Measurements from ENCODE around the gene ITGA1.

ITGA1 gene

DNA sequence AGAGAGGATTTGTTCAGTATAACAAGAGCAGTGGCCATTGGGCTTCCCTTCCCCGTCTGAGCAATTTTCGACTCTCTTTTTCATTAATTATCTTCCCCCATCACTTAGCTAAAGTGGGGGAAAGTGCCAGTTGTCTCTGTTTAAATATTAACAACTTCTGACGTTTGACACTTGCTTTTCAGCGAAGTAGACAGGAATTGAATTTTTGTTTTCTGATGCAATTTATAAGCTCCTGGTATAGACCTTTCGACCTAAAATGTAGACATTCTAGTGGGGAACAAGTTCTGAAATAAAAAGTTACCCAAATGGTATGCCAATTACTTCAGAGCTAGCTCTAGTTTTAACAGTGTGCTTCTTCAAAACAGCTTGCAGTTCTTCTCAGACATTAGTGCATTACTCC lies 100.6 kb downstream of the ITGA1 start:
- Mint-ChIP-seq H3K4me1 (ENCODE audit: low read depth) (no peaks in the 10 kb centered on the region), H3K9me3 (no peaks in the 10 kb centered on the region), H3K4me3 (no peak overlapping the region), H3K36me3 (ENCODE audit: low read depth) (peaks cover 1% of the 10 kb centered on the region), H3K27me3 (ENCODE audit: low read depth) (no peaks in the 10 kb centered on the region), H3K27ac (no peak overlapping the region)

DNA sequence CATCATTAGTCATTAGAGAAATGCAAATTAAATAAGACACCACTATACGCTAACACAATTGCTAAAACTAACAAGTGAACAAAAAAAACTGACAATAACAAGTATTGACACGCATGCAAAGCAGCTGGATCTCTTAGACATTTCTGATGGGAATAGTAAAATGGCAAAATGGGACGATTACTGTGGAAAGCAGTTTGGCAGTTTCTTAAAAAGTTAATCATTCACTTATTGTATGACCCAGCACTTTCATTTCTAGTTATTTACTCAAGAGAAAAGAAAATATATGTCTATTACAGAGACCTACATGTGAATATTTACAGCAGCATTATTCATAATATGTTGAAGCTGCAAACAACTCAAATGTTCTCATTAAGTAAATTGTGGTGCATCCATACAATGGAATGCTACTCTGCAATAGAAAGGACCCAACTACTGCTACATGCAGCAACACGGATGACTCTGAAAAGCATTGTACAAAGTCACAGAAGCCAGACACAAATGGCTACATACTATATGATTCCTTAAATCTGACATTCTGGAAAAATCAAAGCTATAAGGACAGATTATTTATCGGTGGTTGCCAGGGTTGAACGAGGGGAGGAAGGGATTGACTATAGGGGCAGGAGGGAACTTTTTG lies 104.6 kb downstream of the ITGA1 start:
- H3K36me3 Mint-ChIP-seq (ENCODE audit: low read depth): peaks cover 1% of the 10 kb centered on the region
- H3K27me3 Mint-ChIP-seq (ENCODE audit: low read depth): no peaks in the 10 kb centered on the region
- no peaks in the 10 kb centered on the region for H3K9me3 Mint-ChIP-seq
- H3K4me1 Mint-ChIP-seq (ENCODE audit: low read depth): peaks cover 3% of the 10 kb centered on the region
- H3K27ac Mint-ChIP-seq: no peak overlapping the region
- H3K4me3 Mint-ChIP-seq: no peak overlapping the region

DNA sequence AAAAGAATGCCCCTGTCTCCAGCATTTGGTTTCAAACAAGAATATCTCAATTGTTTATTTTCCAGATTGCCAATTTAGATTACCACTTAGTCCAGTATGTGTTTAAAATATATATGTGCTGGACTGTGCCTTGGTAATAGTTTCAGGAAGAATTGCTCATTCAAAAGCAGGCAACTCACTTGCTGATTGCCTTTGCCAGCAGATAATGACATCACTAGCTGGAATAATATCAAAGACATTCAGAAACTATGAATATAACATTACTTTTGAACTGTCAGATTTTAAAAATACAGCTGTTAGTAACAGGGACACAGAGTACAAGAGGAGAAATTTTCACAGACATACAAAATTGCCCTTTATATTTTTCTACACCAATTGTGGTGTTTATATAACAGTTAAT lies 105.4 kb downstream of the ITGA1 start:
- H3K4me1 Mint-ChIP-seq (ENCODE audit: low read depth): peaks cover 3% of the 10 kb centered on the region
- H3K4me3 Mint-ChIP-seq: no peak overlapping the region
- H3K36me3 Mint-ChIP-seq (ENCODE audit: low read depth): no peaks in the 10 kb centered on the region
- no peaks in the 10 kb centered on the region for H3K9me3 Mint-ChIP-seq
- H3K27me3 Mint-ChIP-seq (ENCODE audit: low read depth): no peaks in the 10 kb centered on the region
- no peak overlapping the region for H3K27ac Mint-ChIP-seq

DNA sequence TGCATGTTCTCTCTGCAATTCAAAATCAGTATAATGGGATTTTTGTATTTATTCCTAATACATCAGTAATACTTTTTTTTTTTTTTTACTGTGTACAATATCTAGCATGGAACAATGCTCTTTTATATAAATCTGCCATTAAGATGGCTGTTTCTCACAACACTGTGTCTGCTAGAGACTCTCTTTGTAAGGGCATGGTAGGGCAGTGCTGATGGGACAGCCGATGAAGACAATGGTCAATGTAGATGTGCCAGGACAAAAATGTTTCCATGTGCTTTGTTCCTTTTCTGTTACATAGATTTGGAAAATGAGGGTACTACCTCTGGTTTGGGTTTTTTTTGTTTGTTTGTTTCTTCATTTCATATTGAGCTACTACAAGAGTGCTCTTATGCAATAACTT lies 106.1 kb downstream of the ITGA1 start:
- no peak overlapping the region for H3K4me3 Mint-ChIP-seq

DNA sequence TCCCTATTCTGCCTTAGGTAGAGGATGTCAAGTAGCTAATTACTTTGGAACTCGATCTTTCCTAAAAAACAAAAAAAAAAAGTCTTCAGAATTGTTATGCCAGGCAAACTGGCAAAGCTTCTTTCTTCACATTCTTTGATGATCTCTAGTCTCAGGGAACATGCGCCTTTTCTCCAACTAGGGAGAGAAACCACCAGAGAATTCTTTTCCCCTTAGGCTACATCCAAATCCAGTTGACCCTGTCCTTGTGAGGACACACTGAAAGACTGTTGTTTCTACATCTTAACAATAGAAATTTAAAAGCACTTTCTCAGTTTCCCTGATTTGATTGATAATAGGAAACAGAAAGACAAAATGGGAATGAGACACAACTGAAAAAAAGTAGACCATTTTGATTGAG lies 106.7 kb downstream of the ITGA1 start:
- no peaks in the 10 kb centered on the region for H3K9me3 Mint-ChIP-seq
- no peaks in the 10 kb centered on the region for H3K27me3 Mint-ChIP-seq (ENCODE audit: low read depth)
- H3K4me1 Mint-ChIP-seq (ENCODE audit: low read depth): peaks cover 3% of the 10 kb centered on the region
- H3K27ac Mint-ChIP-seq: no peak overlapping the region
- H3K4me3 Mint-ChIP-seq: no peak overlapping the region
- no peaks in the 10 kb centered on the region for H3K36me3 Mint-ChIP-seq (ENCODE audit: low read depth)

More for the DNA sequence above, 106.1 kb downstream of the ITGA1 start:
- Mint-ChIP-seq H3K36me3 (ENCODE audit: low read depth) (no peaks in the 10 kb centered on the region), H3K9me3 (no peaks in the 10 kb centered on the region), H3K27me3 (ENCODE audit: low read depth) (no peaks in the 10 kb centered on the region), H3K27ac (no peak overlapping the region), H3K4me1 (ENCODE audit: low read depth) (peaks cover 3% of the 10 kb centered on the region)

DNA sequence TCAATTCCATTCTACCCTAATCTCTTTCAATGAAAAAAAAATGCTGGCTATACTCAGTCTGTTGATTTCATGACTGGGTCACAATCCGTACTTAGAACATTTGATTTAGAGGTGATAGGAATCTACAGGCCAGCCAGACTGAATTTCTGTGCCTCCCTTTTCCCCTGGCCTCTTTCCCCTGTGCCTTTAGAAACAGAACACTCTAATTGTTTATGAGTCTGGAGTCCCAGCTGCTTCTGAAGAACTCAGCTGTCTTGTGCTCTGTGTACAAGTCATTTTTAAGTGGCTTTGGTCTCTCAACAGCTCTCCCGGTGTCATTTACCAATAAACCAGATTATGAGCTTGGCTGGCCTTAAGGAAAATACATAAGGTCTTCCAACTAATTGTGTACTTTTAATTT lies 107.4 kb downstream of the ITGA1 start:
- no peak overlapping the region for H3K27ac Mint-ChIP-seq
- H3K36me3 Mint-ChIP-seq (ENCODE audit: low read depth): no peaks in the 10 kb centered on the region
- no peaks in the 10 kb centered on the region for H3K27me3 Mint-ChIP-seq (ENCODE audit: low read depth)
- no peaks in the 10 kb centered on the region for H3K9me3 Mint-ChIP-seq
- no peak overlapping the region for H3K4me3 Mint-ChIP-seq
- peaks cover 3% of the 10 kb centered on the region for H3K4me1 Mint-ChIP-seq (ENCODE audit: low read depth)

DNA sequence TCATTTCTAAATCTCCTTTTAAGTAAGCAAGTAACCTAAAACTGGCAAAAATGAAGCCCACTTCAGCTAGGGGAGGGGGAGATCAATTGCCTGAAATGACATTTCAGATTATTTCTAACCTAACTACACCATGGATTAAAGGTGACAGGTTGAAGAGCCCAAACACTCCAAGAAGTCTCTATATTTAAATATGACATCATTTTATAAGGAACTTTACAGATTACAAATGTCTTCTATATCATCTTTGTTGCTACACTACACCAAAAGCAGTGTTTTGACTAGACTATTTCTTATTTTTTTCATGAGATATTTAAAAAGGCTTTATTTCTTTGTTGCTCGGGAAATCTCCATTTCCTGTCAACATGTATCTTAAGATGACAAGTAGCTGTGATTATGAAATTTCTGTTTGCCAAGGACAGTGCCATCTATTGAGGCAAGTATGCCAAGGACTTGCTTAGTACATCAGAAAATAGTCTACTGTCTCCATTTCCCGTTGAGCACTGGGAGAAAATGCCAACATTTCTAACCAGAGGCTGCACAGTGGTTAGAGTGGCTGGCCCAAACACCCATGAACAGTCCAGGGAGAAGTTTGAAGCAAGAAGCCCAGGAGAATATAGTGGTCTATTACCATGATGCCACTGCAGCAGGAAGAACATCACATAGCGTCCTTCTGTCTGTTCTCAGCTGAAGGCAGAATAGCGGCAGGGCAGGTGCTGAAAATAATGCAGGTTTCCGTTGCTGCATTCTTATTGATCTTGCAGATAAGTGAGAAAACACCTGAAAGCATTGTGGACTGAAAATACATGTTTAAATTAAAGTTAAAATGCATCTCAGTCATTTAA lies 108.1 kb downstream of the ITGA1 start:
- Mint-ChIP-seq H3K4me3 (no peak overlapping the region), H3K27ac (no peak overlapping the region), H3K4me1 (ENCODE audit: low read depth) (peaks cover 3% of the 10 kb centered on the region), H3K9me3 (peaks cover under 1% of the 10 kb centered on the region), H3K36me3 (ENCODE audit: low read depth) (no peaks in the 10 kb centered on the region), H3K27me3 (ENCODE audit: low read depth) (no peaks in the 10 kb centered on the region)

DNA sequence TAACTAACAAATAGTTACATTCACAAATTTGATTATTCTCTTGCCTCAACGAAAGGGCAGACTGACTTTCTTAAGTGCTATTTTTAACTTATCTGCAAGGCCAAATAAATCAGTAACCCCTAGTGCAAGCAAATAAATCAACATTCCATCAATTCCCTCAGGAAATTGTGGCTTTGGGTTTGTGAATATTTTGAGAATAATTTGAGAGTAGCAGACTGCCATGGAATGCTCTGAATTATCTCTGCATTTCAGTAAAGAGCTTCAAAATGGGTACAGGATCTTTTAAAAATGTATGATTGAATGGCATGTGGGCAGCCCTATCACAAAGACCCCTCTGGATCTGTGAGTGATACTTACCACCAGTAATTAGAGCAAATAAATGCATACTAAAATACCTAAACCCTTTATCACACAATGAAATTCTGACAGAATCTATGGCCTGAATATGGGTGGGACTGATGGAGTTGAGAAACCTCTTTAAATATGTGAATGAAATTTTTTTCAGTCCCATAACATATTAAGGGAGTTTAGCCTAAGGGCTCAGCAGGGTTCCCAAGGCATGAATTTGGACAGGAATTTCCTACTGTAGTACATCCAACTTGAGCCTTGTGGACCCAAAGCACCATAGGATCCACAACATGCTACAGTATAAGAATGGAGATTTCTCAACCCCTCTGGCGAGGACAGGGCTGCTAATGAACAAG lies 109.0 kb downstream of the ITGA1 start:
- Mint-ChIP-seq H3K4me1 (ENCODE audit: low read depth) (peaks cover 3% of the 10 kb centered on the region), H3K36me3 (ENCODE audit: low read depth) (peaks cover 2% of the 10 kb centered on the region), H3K27ac (no peak overlapping the region), H3K9me3 (peaks cover 5% of the 10 kb centered on the region), H3K4me3 (no peak overlapping the region), H3K27me3 (ENCODE audit: low read depth) (no peaks in the 10 kb centered on the region)

DNA sequence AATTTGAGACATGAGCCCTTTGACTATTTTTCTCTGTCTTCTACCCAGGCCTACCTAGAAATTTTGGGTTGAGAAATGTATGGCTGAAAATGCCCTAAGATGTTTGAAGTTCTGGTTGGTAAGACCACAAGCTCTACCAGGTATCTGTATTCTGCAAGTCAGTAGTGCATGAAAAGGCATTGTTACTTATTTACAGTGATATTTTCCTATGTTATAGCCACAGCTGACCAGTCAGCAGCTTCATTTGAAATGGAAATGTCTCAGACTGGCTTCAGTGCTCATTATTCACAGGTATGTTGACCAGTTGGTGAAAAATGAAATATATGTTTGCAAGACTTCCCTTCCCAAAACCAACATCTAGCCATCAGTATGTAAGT lies 109.5 kb downstream of the ITGA1 start:
- H3K4me3 Mint-ChIP-seq: no peak overlapping the region
- peaks cover 2% of the 10 kb centered on the region for H3K36me3 Mint-ChIP-seq (ENCODE audit: low read depth)
- H3K4me1 Mint-ChIP-seq (ENCODE audit: low read depth): peaks cover 3% of the 10 kb centered on the region
- peaks cover 5% of the 10 kb centered on the region for H3K9me3 Mint-ChIP-seq
- H3K27ac Mint-ChIP-seq: no peak overlapping the region
- no peaks in the 10 kb centered on the region for H3K27me3 Mint-ChIP-seq (ENCODE audit: low read depth)

DNA sequence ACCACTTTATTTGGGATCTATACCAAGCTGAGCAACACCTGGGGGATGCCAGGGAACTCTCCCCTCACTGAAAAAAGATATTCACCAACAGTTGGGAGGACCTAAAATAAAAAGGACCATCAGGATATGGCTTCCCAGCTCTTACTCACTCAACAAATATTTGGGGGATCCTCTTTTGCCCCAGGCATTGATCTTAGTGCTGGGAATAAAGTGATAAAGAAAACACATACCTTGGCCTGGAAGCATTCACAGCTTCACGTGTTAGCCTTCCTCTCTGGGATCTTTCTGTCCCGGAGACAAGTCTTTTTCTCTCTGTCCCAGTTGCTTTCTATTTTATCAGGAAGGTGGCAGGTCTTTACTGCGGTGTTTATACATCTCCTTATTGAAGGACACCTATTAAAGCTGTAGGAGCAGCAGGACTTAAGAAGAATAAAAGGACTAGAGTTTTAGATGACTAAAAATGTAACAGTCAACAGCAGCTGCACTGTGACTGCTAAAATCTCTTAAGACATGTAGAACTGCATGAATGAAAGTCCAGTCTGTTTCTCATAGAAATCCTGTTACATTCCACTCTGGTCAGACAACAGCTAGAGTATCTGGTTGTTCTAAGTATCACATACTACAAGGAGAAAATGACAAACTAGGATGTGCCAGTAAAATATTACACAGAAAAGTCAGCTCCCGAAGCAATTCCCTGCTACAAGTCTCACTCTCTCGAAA lies 111.4 kb downstream of the ITGA1 start:
- peaks cover 3% of the 10 kb centered on the region for H3K4me1 Mint-ChIP-seq (ENCODE audit: low read depth)
- H3K4me3 Mint-ChIP-seq: no peak overlapping the region
- peaks cover 4% of the 10 kb centered on the region for H3K27me3 Mint-ChIP-seq (ENCODE audit: low read depth)
- peaks cover 2% of the 10 kb centered on the region for H3K36me3 Mint-ChIP-seq (ENCODE audit: low read depth)
- peaks cover 5% of the 10 kb centered on the region for H3K9me3 Mint-ChIP-seq
- no peak overlapping the region for H3K27ac Mint-ChIP-seq

DNA sequence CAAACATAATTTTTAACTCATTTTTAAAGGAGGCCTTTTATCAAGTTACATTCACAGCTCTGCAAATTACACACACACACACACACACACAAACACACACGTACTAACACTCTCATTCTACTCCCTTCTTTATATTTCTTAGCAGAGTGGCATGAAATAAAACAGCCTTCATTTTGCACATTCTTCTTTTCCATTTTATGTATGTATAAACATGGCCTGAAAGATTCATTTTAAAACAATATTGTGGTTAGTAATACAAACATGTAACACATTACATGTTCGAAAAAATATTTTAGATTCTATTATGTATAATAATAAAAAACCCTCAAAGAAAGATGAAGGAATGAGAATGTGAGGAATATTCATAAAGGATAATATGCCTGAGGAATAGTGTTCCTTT lies 115.4 kb downstream of the ITGA1 start:
- peaks cover 2% of the 10 kb centered on the region for H3K36me3 Mint-ChIP-seq (ENCODE audit: low read depth)
- no peak overlapping the region for H3K4me3 Mint-ChIP-seq
- H3K9me3 Mint-ChIP-seq: peaks cover 5% of the 10 kb centered on the region
- peaks cover 4% of the 10 kb centered on the region for H3K27me3 Mint-ChIP-seq (ENCODE audit: low read depth)
- no peaks in the 10 kb centered on the region for H3K4me1 Mint-ChIP-seq (ENCODE audit: low read depth)
- H3K27ac Mint-ChIP-seq: no peak overlapping the region

DNA sequence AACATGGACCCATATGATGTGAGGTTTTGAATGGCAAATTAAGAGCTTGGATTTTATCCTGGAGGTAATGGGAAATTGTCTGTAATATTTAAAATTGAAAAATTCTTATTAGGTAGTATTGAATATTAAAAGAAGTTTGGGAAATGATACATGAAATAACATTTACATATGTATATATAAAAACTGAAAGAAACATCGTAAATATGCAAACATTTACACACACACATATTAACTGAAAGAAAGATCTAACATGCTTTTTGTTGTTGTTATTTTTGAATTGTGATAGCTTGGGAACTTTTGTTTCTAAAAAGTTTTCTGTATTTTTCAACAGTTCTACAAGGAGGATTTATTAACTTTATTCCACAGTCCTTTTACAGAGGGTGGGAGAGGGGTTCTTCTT lies 118.6 kb downstream of the ITGA1 start:
- no peak overlapping the region for H3K4me3 Mint-ChIP-seq
- no peak overlapping the region for H3K27ac Mint-ChIP-seq
- H3K4me1 Mint-ChIP-seq (ENCODE audit: low read depth): no peaks in the 10 kb centered on the region
- H3K27me3 Mint-ChIP-seq (ENCODE audit: low read depth): peaks cover 4% of the 10 kb centered on the region
- no peaks in the 10 kb centered on the region for H3K36me3 Mint-ChIP-seq (ENCODE audit: low read depth)
- H3K9me3 Mint-ChIP-seq: no peaks in the 10 kb centered on the region

DNA sequence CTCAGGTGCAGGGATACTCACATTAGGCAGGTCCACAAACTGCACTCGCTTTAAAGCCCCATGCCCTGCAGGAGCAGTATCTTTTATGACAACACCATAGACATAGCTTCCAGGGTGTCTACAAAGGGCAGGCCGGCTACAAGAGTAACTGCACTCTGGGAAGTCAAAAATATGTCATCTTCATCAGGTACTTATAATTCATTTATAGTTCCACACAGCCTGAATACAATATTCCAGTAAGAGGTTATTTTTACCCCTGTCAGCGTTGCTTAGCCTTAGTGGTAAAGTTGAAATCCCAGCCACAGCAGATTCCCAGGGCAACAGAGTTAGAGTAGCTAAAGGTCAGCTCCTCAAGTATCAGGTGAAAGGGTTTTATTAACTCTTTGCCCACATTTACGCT lies 119.1 kb downstream of the ITGA1 start:
- Mint-ChIP-seq H3K27me3 (ENCODE audit: low read depth) (peaks cover 4% of the 10 kb centered on the region), H3K4me3 (no peak overlapping the region), H3K27ac (no peak overlapping the region), H3K36me3 (ENCODE audit: low read depth) (no peaks in the 10 kb centered on the region), H3K4me1 (ENCODE audit: low read depth) (no peaks in the 10 kb centered on the region), H3K9me3 (no peaks in the 10 kb centered on the region)

DNA sequence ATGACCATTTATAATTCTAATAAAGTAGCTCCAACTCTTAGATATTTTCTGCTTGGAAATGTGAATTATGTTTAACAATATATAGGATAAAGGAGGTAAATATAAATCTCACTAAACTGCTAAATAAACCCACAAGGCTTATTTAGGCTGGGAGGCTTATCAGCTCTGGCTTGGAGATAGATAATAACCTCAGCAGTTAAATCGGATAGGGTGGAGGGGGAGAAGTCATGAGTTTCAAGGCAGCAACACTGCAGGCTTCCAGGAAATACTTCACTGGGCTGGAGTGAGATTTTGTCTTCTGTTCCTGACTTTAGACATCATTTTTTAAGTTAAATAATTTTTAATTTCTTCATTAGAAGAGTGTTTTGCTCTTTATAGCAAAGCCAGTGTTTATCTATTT lies 121.5 kb downstream of the ITGA1 start:
- no peaks in the 10 kb centered on the region for H3K9me3 Mint-ChIP-seq
- H3K4me1 Mint-ChIP-seq (ENCODE audit: low read depth): no peaks in the 10 kb centered on the region
- no peak overlapping the region for H3K4me3 Mint-ChIP-seq
- no peak overlapping the region for H3K27ac Mint-ChIP-seq
- H3K36me3 Mint-ChIP-seq (ENCODE audit: low read depth): no peaks in the 10 kb centered on the region
- no peaks in the 10 kb centered on the region for H3K27me3 Mint-ChIP-seq (ENCODE audit: low read depth)

All from T-helper 1 cell treated with Interleukin-12 subunit alpha and Interleukin-12 subunit beta and Interleukin-4 antibody, amounts not matched to agents 30 μg/mL and 1 μg/mL, for 36 hours (primary cell).